HG03064 (cell line): ENCODE measurements around the gene ZNF160.
"Not testable (repeated sequence)": the region's sequence is repeated elsewhere in the genome, so short reads cannot be mapped to it uniquely, and the experiment has no call there.

ENCODE experiments used
- ATAC-seq: cut with Tn5 transposase; IDR thresholded peaks from one replicate; pipeline ENCODE4 v1.9.1; 2021; ENCODE audit warnings: low read depth; ENCODE audit not compliant: unreplicated experiment

Gene ZNF160

GRCh38 chr19:53103234-53104203 is at the start of gene ZNF160:
Gene ZNF160 (minus strand): TSS chr19:53103422. CDS start chr19:53086276, 17,146 bp downstream.
- ATAC-seq = peak; percentile 83

DNA sequence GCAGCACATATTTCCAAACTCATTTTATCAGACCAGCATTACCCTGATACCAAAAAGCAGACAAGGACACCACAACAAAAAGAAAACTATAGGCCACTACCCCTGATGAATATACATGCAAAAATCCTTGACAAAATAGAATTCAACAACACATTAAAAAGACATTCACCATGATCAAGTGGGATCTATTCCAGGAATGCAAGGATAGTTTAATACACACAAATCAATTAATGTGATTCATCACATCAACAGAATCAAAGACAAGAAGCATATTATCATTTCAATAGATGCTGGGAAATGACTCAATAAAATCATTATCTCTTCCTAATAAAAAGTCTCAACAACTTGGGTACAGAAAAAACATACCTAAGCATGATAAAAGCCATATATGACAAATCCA is 44.4 kb upstream of the ZNF160 start:
- ATAC-seq = no peak

- no peak for ATAC-seq
Observed at GRCh38 chr19:53140351-53140750, 37.1 kb upstream of the ZNF160 start.

- ATAC-seq = no peak
Observed at GRCh38 chr19:53136432-53136831, 33.2 kb upstream of the ZNF160 start.

DNA sequence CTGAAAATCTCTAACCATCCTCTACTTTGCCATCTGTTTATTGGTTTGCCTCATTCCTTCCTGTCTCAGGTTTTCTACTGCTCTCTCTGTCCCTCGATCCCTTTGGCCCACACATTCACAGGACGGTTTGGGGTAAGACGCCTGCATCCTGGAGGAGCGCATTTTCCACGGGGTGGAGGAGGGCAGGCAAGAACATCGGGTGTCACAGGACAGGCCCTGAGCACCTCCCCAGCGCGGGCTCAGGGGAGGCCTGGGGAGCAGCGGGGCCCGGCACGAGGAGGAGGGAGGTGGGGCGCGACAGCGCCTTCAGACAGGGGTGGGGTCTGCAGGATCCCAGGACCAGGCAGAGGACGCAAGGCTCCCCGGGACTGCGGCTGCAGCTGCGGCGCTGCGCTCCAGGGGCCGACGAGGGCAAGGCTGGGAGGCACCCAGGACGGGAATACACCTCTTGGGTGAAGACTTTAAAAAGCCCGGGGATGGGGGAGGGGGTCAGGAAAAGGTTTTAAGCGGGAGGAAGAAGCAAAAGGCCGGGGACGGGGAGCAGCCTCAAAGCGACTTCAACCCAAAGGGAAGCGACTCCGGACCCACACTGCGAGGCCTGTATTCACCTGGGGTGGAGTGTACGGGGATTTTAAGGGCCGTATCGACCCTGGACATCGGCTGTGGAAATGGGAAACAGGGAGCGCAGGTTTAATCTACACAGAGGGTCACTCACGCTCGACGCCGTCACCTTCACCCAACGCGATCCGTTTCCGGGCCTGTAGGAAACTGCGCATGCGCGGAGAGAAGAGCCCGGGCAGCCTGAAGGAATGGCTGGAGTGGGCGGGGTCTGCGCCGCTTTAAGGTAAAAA is 29.1 kb upstream of the ZNF160 start, which contains the start of gene ZNF415:
ZNF415 (minus strand) TSS at position 770 of the 851 bp plus-strand sequence. CDS start 10,234 bp downstream, outside the sequence.
- ATAC-seq = no peak

GRCh38 chr19:53131727-53132126 is 28.5 kb upstream of the ZNF160 start:
- no peak for ATAC-seq

DNA sequence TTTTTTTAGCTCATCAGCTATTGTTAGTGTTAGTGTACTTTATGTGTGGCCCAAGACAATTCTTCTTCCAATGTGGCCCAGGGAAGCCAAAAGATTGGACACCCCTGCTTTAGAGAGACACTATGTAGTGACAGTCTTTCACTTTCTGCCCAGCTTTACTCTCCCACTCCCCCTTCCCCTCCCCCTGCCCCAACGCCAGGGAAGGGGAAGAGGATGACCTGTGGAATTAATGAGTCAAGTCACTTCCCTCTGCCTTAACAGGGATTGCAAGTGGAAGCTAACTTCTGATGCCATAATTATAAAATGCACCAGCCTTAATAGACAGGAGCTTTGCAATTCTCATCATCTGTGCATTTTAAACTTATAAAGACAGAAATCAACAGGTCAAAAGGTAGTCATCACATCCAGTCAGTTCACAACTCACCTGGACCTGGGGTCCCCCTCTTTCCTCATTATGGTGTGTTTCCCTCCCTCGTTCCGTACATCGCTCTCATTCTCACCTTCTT is 27.9 kb upstream of the ZNF160 start:
- ATAC-seq = no peak

- ATAC-seq = no peak
Observed at GRCh38 chr19:53130506-53130905, 27.3 kb upstream of the ZNF160 start.

- ATAC-seq = not testable (repeated sequence)
Observed at GRCh38 chr19:53126733-53127526, 23.7 kb upstream of the ZNF160 start.

DNA sequence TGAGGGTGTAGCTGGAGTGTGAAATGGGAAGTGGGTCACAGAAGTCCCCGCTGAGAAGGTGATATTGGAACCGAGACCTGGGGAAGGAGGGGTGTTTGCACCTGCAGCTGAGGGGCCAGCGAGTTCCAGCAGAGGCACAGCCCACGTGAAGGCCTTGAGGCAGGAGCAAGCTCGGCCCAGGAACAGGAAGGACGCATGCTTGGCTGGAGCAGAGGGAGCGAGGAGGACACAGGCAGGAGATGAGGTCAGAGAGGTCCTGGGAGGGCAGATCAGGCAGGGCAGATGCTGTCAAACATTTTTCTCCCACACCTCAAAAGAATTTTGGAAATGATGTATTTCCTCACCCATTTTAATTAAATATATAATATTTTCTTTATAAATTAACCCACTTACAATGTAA is 20.2 kb upstream of the ZNF160 start:
- no peak for ATAC-seq

- ATAC-seq = no peak
Observed at GRCh38 chr19:53112286-53112685, 9.1 kb upstream of the ZNF160 start.

DNA sequence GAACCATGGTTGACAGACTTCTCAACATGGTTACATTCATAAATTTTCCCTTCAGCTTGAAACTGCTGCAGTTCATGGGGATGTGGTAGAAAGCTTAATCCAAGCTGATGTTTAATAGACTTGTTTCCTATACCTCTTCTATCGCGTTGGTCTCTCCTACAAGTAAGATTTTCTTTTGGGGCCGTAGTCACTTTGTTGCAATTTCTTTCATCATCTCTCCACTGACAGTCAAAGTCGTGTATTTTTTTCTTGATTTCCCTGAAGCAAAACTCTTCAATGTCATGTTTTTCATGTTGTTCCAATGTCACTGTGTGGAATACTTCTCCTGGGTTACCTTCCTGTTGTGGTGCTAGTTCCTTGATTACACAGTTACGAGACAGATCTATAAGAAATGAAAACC is 6.3 kb upstream of the ZNF160 start:
- no peak for ATAC-seq

DNA sequence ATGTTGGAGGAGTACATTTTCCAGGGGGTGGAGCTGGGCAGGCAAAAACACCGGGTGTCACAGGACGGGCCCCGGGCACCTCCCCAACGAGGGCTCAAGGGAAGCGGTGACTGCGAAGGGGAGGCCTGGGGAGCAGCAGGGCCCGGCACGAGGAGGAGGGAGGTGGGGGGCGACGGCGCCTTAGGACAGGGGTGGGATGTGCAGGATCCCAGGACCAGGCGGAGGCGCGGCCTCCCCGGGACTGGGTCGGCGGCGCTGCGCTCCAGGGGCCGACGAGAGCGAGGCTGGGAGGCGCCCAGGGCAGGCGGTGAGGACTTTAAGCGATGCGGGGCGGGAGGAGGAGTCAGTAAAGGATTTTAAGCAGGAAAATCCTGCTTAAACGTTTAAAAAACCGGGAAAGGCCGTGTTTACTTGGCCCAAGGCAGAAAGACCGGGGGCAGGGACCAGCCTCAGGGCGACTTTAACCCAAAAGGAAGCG is 427 bp downstream of the ZNF160 start:
- ATAC-seq = peak; percentile 16

- ATAC-seq = no peak
Observed at GRCh38 chr19:53102206-53102755, 941 bp downstream of the ZNF160 start.

- ATAC-seq = no peak
Observed at GRCh38 chr19:53101518-53101917, 1.7 kb downstream of the ZNF160 start.

DNA sequence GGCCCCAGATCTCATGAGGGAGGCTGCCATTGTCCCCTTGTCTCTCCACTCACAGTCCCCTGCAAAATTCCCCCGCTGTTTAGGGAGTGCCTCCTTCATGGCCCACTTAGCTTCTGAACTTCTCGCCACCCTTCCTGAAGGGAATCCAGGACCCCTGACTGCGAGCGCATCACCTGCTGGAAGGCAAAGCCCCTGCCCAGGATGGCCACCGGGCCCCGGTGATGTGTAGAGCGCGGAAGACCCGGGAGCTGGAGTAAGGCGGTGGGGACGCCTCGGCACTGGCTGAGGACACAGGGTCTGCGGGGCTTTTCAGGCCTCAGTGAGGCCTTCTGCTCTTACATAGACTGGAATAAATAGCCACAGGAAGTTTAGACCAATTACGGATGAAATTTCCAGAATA is 4.7 kb downstream of the ZNF160 start:
- not testable (repeated sequence) for ATAC-seq

GRCh38 chr19:53096982-53097690 is 6.1 kb downstream of the ZNF160 start:
- not testable (repeated sequence) for ATAC-seq

GRCh38 chr19:53096579-53096978 is 6.6 kb downstream of the ZNF160 start:
- not testable (repeated sequence) for ATAC-seq
